ENCODE data around the gene AKR1D1.

AKR1D1 gene

GRCh38 chr7:138095972-138096935, 20.0 kb downstream of the AKR1D1 start:
- Histone ChIP-seq H3K4me1 (ENCODE audit: control insufficient read depth, low read depth, low read length) (no peaks in the 10 kb centered on the region), H3K27ac (ENCODE audit: low read length) (no peak overlapping the region), H3K36me3 (ENCODE audit: control insufficient read depth, low read depth, low read length) (no peaks in the 10 kb centered on the region), H3K9me3 (ENCODE audit: control insufficient read depth, low read depth, low read length) (no peaks in the 10 kb centered on the region), H3K9ac (ENCODE audit: low read length) (no peak overlapping the region), H3K4me3 (ENCODE audit: low read length) (no peak overlapping the region), H3K27me3 (ENCODE audit: control insufficient read depth, insufficient read depth, low read length) (no peaks in the 10 kb centered on the region)

- Histone ChIP-seq H3K27me3 (ENCODE audit: control insufficient read depth, insufficient read depth, low read length) (no peaks in the 10 kb centered on the region), H3K4me1 (ENCODE audit: control insufficient read depth, low read depth, low read length) (no peaks in the 10 kb centered on the region), H3K27ac (ENCODE audit: low read length) (no peak overlapping the region), H3K9me3 (ENCODE audit: control insufficient read depth, low read depth, low read length) (no peaks in the 10 kb centered on the region), H3K4me3 (ENCODE audit: low read length) (no peak overlapping the region), H3K9ac (ENCODE audit: low read length) (no peak overlapping the region), H3K36me3 (ENCODE audit: control insufficient read depth, low read depth, low read length) (no peaks in the 10 kb centered on the region)
Observed at GRCh38 chr7:138097064-138097741, 20.9 kb downstream of the AKR1D1 start.

- Histone ChIP-seq H3K27me3 (ENCODE audit: control insufficient read depth, insufficient read depth, low read length) (no peaks in the 10 kb centered on the region), H3K27ac (ENCODE audit: low read length) (no peak overlapping the region), H3K4me3 (ENCODE audit: low read length) (no peak overlapping the region), H3K9ac (ENCODE audit: low read length) (no peak overlapping the region), H3K36me3 (ENCODE audit: control insufficient read depth, low read depth, low read length) (no peaks in the 10 kb centered on the region), H3K4me1 (ENCODE audit: control insufficient read depth, low read depth, low read length) (no peaks in the 10 kb centered on the region), H3K9me3 (ENCODE audit: control insufficient read depth, low read depth, low read length) (no peaks in the 10 kb centered on the region)
Observed at GRCh38 chr7:138099813-138100212, 23.6 kb downstream of the AKR1D1 start.

- no peak overlapping the region for H3K4me3 ChIP-seq (ENCODE audit: low read length)
- H3K9ac ChIP-seq (ENCODE audit: low read length) = no peak overlapping the region
- no peaks in the 10 kb centered on the region for H3K9me3 ChIP-seq (ENCODE audit: control insufficient read depth, low read depth, low read length)
- no peaks in the 10 kb centered on the region for H3K27me3 ChIP-seq (ENCODE audit: control insufficient read depth, insufficient read depth, low read length)
- H3K27ac ChIP-seq (ENCODE audit: low read length) = no peak overlapping the region
- no peaks in the 10 kb centered on the region for H3K4me1 ChIP-seq (ENCODE audit: control insufficient read depth, low read depth, low read length)
- no peaks in the 10 kb centered on the region for H3K36me3 ChIP-seq (ENCODE audit: control insufficient read depth, low read depth, low read length)
Observed at GRCh38 chr7:138105221-138105620, 29.0 kb downstream of the AKR1D1 start.

- Histone ChIP-seq H3K9me3 (ENCODE audit: control insufficient read depth, low read depth, low read length) (no peaks in the 10 kb centered on the region), H3K4me1 (ENCODE audit: control insufficient read depth, low read depth, low read length) (no peaks in the 10 kb centered on the region), H3K9ac (ENCODE audit: low read length) (no peak overlapping the region), H3K36me3 (ENCODE audit: control insufficient read depth, low read depth, low read length) (no peaks in the 10 kb centered on the region), H3K27me3 (ENCODE audit: control insufficient read depth, insufficient read depth, low read length) (no peaks in the 10 kb centered on the region), H3K27ac (ENCODE audit: low read length) (no peak overlapping the region), H3K4me3 (ENCODE audit: low read length) (no peak overlapping the region)
Observed at GRCh38 chr7:138115047-138115446, 38.8 kb downstream of the AKR1D1 start.

- Histone ChIP-seq H3K36me3 (ENCODE audit: control insufficient read depth, low read depth, low read length) (no peaks in the 10 kb centered on the region), H3K4me1 (ENCODE audit: control insufficient read depth, low read depth, low read length) (no peaks in the 10 kb centered on the region), H3K27me3 (ENCODE audit: control insufficient read depth, insufficient read depth, low read length) (no peaks in the 10 kb centered on the region), H3K9ac (ENCODE audit: low read length) (no peak overlapping the region), H3K27ac (ENCODE audit: low read length) (no peak overlapping the region), H3K4me3 (ENCODE audit: low read length) (no peak overlapping the region), H3K9me3 (ENCODE audit: control insufficient read depth, low read depth, low read length) (no peaks in the 10 kb centered on the region)
Observed at GRCh38 chr7:138116141-138116540, 39.9 kb downstream of the AKR1D1 start.

GRCh38 chr7:138116892-138117291, 40.6 kb downstream of the AKR1D1 start:
- no peak overlapping the region for H3K9ac ChIP-seq (ENCODE audit: low read length)
- H3K4me1 ChIP-seq (ENCODE audit: control insufficient read depth, low read depth, low read length) = no peaks in the 10 kb centered on the region
- no peaks in the 10 kb centered on the region for H3K36me3 ChIP-seq (ENCODE audit: control insufficient read depth, low read depth, low read length)
- H3K27me3 ChIP-seq (ENCODE audit: control insufficient read depth, insufficient read depth, low read length) = no peaks in the 10 kb centered on the region
- no peak overlapping the region for H3K27ac ChIP-seq (ENCODE audit: low read length)
- no peaks in the 10 kb centered on the region for H3K9me3 ChIP-seq (ENCODE audit: control insufficient read depth, low read depth, low read length)
- H3K4me3 ChIP-seq (ENCODE audit: low read length) = no peak overlapping the region

- Histone ChIP-seq H3K27me3 (ENCODE audit: control insufficient read depth, insufficient read depth, low read length) (no peaks in the 10 kb centered on the region), H3K4me1 (ENCODE audit: control insufficient read depth, low read depth, low read length) (peaks cover 3% of the 10 kb centered on the region), H3K9ac (ENCODE audit: low read length) (no peak overlapping the region), H3K36me3 (ENCODE audit: control insufficient read depth, low read depth, low read length) (no peaks in the 10 kb centered on the region), H3K9me3 (ENCODE audit: control insufficient read depth, low read depth, low read length) (no peaks in the 10 kb centered on the region), H3K27ac (ENCODE audit: low read length) (no peak overlapping the region), H3K4me3 (ENCODE audit: low read length) (no peak overlapping the region)
Observed at GRCh38 chr7:138120140-138120827, 44.0 kb downstream of the AKR1D1 start.

- H3K9me3 ChIP-seq (ENCODE audit: control insufficient read depth, low read depth, low read length) = no peaks in the 10 kb centered on the region
- no peaks in the 10 kb centered on the region for H3K36me3 ChIP-seq (ENCODE audit: control insufficient read depth, low read depth, low read length)
- no peak overlapping the region for H3K4me3 ChIP-seq (ENCODE audit: low read length)
- peaks cover 3% of the 10 kb centered on the region for H3K4me1 ChIP-seq (ENCODE audit: control insufficient read depth, low read depth, low read length)
- H3K9ac ChIP-seq (ENCODE audit: low read length) = no peak overlapping the region
- no peak overlapping the region for H3K27ac ChIP-seq (ENCODE audit: low read length)
- no peaks in the 10 kb centered on the region for H3K27me3 ChIP-seq (ENCODE audit: control insufficient read depth, insufficient read depth, low read length)
Observed at GRCh38 chr7:138122162-138122561, 45.9 kb downstream of the AKR1D1 start.

- Histone ChIP-seq H3K9ac (ENCODE audit: low read length) (no peak overlapping the region), H3K27ac (ENCODE audit: low read length) (no peak overlapping the region), H3K27me3 (ENCODE audit: control insufficient read depth, insufficient read depth, low read length) (no peaks in the 10 kb centered on the region), H3K9me3 (ENCODE audit: control insufficient read depth, low read depth, low read length) (no peaks in the 10 kb centered on the region), H3K4me3 (ENCODE audit: low read length) (no peak overlapping the region), H3K4me1 (ENCODE audit: control insufficient read depth, low read depth, low read length) (peaks cover 3% of the 10 kb centered on the region), H3K36me3 (ENCODE audit: control insufficient read depth, low read depth, low read length) (no peaks in the 10 kb centered on the region)
Observed at GRCh38 chr7:138125119-138125518, 48.9 kb downstream of the AKR1D1 start.

- H3K9me3 ChIP-seq (ENCODE audit: control insufficient read depth, low read depth, low read length) = no peaks in the 10 kb centered on the region
- H3K27ac ChIP-seq (ENCODE audit: low read length) = no peak overlapping the region
- no peaks in the 10 kb centered on the region for H3K27me3 ChIP-seq (ENCODE audit: control insufficient read depth, insufficient read depth, low read length)
- no peak overlapping the region for H3K9ac ChIP-seq (ENCODE audit: low read length)
- H3K4me3 ChIP-seq (ENCODE audit: low read length) = no peak overlapping the region
- no peaks in the 10 kb centered on the region for H3K36me3 ChIP-seq (ENCODE audit: control insufficient read depth, low read depth, low read length)
- H3K4me1 ChIP-seq (ENCODE audit: control insufficient read depth, low read depth, low read length) = peaks cover 3% of the 10 kb centered on the region
Observed at GRCh38 chr7:138125598-138126111, 49.4 kb downstream of the AKR1D1 start.
